ENCODE data around the gene MUTYH.

Gene MUTYH

GRCh38 chr1:45355683-45356082, 15.4 kb upstream of the MUTYH start:
- no peak for DNase-seq
- Histone ChIP-seq H3K4me3 (ENCODE audit: low read depth, low read length) (no peak overlapping the region), H3K27me3 (no peaks in the 10 kb centered on the region), H3K9me3 (no peaks in the 10 kb centered on the region), H3K36me3 (no peaks in the 10 kb centered on the region), H3K4me1 (no peaks in the 10 kb centered on the region)
- TF ChIP-seq CTCF (IDR thresholded peaks at IDR 0.05; ENCODE audit: low read depth, low read length), result no peak

GRCh38 chr1:45354838-45355237, 14.6 kb upstream of the MUTYH start:
- TF ChIP-seq CTCF (IDR thresholded peaks at IDR 0.05; ENCODE audit: low read depth, low read length), result no peak
- Histone ChIP-seq H3K36me3 (no peaks in the 10 kb centered on the region), H3K4me1 (no peaks in the 10 kb centered on the region), H3K27me3 (no peaks in the 10 kb centered on the region), H3K4me3 (ENCODE audit: low read depth, low read length) (no peak overlapping the region), H3K9me3 (no peaks in the 10 kb centered on the region)
- no peak for DNase-seq

- Histone ChIP-seq H3K9me3 (no peaks in the 10 kb centered on the region), H3K4me1 (no peaks in the 10 kb centered on the region), H3K4me3 (ENCODE audit: low read depth, low read length) (no peak overlapping the region), H3K36me3 (no peaks in the 10 kb centered on the region), H3K27me3 (no peaks in the 10 kb centered on the region)
- TF ChIP-seq CTCF (IDR thresholded peaks at IDR 0.05; ENCODE audit: low read depth, low read length), result no peak
- DNase-seq, result no peak
Observed at GRCh38 chr1:45353685-45354084, 13.4 kb upstream of the MUTYH start.

GRCh38 chr1:45351508-45351907, 11.3 kb upstream of the MUTYH start:
- Histone ChIP-seq H3K4me1 (no peaks in the 10 kb centered on the region), H3K4me3 (ENCODE audit: low read depth, low read length) (no peak overlapping the region), H3K27me3 (no peaks in the 10 kb centered on the region), H3K36me3 (no peaks in the 10 kb centered on the region), H3K9me3 (no peaks in the 10 kb centered on the region)
- DNase-seq, result no peak
- no peak for TF ChIP-seq CTCF (IDR thresholded peaks at IDR 0.05; ENCODE audit: low read depth, low read length)

- Histone ChIP-seq H3K36me3 (no peaks in the 10 kb centered on the region), H3K27me3 (no peaks in the 10 kb centered on the region), H3K4me1 (no peaks in the 10 kb centered on the region), H3K4me3 (ENCODE audit: low read depth, low read length) (no peak overlapping the region), H3K9me3 (no peaks in the 10 kb centered on the region)
- no peak for DNase-seq
- no peak for TF ChIP-seq CTCF (IDR thresholded peaks at IDR 0.05; ENCODE audit: low read depth, low read length)
Observed at GRCh38 chr1:45348966-45349677, 8.9 kb upstream of the MUTYH start.

GRCh38 chr1:45348609-45348965, 8.3 kb upstream of the MUTYH start:
- Histone ChIP-seq H3K9me3 (no peaks in the 10 kb centered on the region), H3K27me3 (no peaks in the 10 kb centered on the region), H3K36me3 (no peaks in the 10 kb centered on the region), H3K4me3 (ENCODE audit: low read depth, low read length) (no peak overlapping the region), H3K4me1 (no peaks in the 10 kb centered on the region)
- DNase-seq, result no peak
- TF ChIP-seq CTCF (IDR thresholded peaks at IDR 0.05; ENCODE audit: low read depth, low read length), result no peak

Data from BE2C (cell line).